KMS-11 (cell line): ENCODE data around the gene UNKL.

Experiments
- H2AFZ ChIP-seq: fragments of 200-600 bp; sonication (generic); 2 replicates; pipeline ENCODE4 v1.6.1; 2016; ENCODE audit warnings: antibody characterized with exemption, mixed run types, low read depth
- H3K27ac ChIP-seq: fragments of 200-600 bp; sonication (generic); 2 replicates; pipeline ENCODE4 v1.6.1; 2016; ENCODE audit warnings: mild to moderate bottlenecking, mixed run types
- H3K27me3 ChIP-seq: fragments of 200-600 bp; sonication (generic); 2 replicates; pipeline ENCODE4 v1.6.1; 2017; ENCODE audit warnings: mild to moderate bottlenecking, low read depth, mixed run types, moderate library complexity; ENCODE audit not compliant: insufficient read depth
- H3K36me3 ChIP-seq: fragments of 200-600 bp; sonication (generic); 2 replicates; pipeline ENCODE4 v1.6.1; 2017; ENCODE audit warnings: mild to moderate bottlenecking, mixed run types; ENCODE audit not compliant: insufficient read depth
- H3K4me1 ChIP-seq: fragments of 200-600 bp; sonication (generic); 2 replicates; pipeline ENCODE4 v1.6.1; 2016; ENCODE audit warnings: mild to moderate bottlenecking, low read depth, mixed run types; ENCODE audit not compliant: poor library complexity, severe bottlenecking
- H3K4me2 ChIP-seq: fragments of 200-600 bp; sonication (generic); 2 replicates; pipeline ENCODE4 v1.7.0; 2016; ENCODE audit warnings: mild to moderate bottlenecking, mixed run types
- H3K4me3 ChIP-seq: fragments of 200-600 bp; sonication (generic); IDR thresholded peaks from 2 replicates; pipeline ENCODE4 v1.6.1; 2017; ENCODE audit warnings: low read depth, low read length, mixed read lengths; ENCODE audit not compliant: insufficient read depth
- H3K79me2 ChIP-seq: fragments of 200-600 bp; sonication (generic); 2 replicates; pipeline ENCODE4 v1.6.1; 2016; ENCODE audit warnings: low read depth, mixed run types; ENCODE audit not compliant: insufficient read depth
- H3K9ac ChIP-seq: fragments of 200-600 bp; sonication (generic); 2 replicates; pipeline ENCODE4 v1.6.1; 2016; ENCODE audit warnings: mild to moderate bottlenecking, mixed run types
- H4K20me1 ChIP-seq: fragments of 200-600 bp; sonication (generic); 2 replicates; pipeline ENCODE4 v1.6.1; 2016; ENCODE audit warnings: mild to moderate bottlenecking, mixed run types; ENCODE audit not compliant: insufficient read depth
- TF ChIP-seq, protein P1 (sequence below): fragments of 200-600 bp; sonication (generic); conservative IDR thresholded peaks from 2 replicates; pipeline ENCODE4 v1.6.1; 2017; ENCODE audit warnings: low read depth, mild to moderate bottlenecking, antibody characterized with exemption, low read length, moderate library complexity, mixed read lengths

UNKL gene

DNA sequence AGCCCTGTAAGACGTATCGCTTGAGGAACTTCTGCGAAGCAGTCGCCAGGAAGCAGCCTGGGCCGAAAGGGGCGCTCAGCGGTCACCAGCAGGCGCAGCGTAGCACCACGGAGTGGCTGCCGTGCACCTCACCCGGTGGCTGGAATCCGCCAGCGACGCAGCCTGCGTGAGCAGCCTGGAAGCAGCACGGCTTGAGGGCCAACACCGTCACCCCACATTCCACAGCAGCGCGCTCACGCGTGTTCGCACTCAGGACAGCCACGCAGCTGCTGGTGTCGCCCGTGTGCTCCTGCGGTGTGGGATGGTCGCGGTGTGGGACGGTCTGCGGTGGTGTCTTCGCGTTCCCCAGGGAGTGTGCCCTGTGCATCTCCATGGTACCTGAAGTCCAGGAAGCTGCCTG is 95.5 kb downstream of the UNKL start:
- H3K79me2 ChIP-seq, result peaks cover 24% of the 10 kb centered on the region

DNA sequence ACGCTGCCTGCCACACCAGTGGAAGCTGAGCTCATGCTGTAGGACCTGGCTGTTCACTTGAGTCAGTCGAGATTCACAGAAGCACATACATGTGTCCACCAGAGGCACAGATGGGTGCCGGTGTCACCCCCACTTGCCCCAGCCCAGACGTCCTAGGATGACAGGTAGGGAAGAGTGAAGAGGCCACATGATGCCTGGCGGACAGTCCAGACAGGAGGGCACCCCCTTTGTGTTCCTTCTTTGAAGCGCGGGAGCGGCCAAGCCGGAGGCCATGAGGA is 96.3 kb downstream of the UNKL start:
- Histone ChIP-seq H3K79me2 (peaks cover 32% of the 10 kb centered on the region), H3K27ac (no peak overlapping the region), H3K4me1 (no peaks in the 10 kb centered on the region), H3K27me3 (no peaks in the 10 kb centered on the region), H3K4me3 (no peak overlapping the region), H3K4me2 (no peak overlapping the region), H2AFZ (no peak overlapping the region), H3K9ac (no peak overlapping the region), H3K36me3 (peaks cover 24% of the 10 kb centered on the region; the same call in 1 of the 2 replicates), H4K20me1 (peaks cover 9% of the 10 kb centered on the region; the same call in 1 of the 2 replicates)
- TF ChIP-seq, protein P1, sequence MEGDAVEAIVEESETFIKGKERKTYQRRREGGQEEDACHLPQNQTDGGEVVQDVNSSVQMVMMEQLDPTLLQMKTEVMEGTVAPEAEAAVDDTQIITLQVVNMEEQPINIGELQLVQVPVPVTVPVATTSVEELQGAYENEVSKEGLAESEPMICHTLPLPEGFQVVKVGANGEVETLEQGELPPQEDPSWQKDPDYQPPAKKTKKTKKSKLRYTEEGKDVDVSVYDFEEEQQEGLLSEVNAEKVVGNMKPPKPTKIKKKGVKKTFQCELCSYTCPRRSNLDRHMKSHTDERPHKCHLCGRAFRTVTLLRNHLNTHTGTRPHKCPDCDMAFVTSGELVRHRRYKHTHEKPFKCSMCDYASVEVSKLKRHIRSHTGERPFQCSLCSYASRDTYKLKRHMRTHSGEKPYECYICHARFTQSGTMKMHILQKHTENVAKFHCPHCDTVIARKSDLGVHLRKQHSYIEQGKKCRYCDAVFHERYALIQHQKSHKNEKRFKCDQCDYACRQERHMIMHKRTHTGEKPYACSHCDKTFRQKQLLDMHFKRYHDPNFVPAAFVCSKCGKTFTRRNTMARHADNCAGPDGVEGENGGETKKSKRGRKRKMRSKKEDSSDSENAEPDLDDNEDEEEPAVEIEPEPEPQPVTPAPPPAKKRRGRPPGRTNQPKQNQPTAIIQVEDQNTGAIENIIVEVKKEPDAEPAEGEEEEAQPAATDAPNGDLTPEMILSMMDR, result no peak

More for the DNA sequence above, 95.5 kb downstream of the UNKL start:
- Histone ChIP-seq H3K4me1 (no peaks in the 10 kb centered on the region), H3K4me2 (no peak overlapping the region), H4K20me1 (peaks cover 4% of the 10 kb centered on the region; the same call in 1 of the 2 replicates), H3K36me3 (peaks cover 24% of the 10 kb centered on the region; the same call in 1 of the 2 replicates), H3K4me3 (no peak overlapping the region), H3K27ac (no peak overlapping the region), H2AFZ (no peak overlapping the region), H3K27me3 (no peaks in the 10 kb centered on the region), H3K9ac (no peak overlapping the region)
- TF ChIP-seq, protein P1, result no peak

DNA sequence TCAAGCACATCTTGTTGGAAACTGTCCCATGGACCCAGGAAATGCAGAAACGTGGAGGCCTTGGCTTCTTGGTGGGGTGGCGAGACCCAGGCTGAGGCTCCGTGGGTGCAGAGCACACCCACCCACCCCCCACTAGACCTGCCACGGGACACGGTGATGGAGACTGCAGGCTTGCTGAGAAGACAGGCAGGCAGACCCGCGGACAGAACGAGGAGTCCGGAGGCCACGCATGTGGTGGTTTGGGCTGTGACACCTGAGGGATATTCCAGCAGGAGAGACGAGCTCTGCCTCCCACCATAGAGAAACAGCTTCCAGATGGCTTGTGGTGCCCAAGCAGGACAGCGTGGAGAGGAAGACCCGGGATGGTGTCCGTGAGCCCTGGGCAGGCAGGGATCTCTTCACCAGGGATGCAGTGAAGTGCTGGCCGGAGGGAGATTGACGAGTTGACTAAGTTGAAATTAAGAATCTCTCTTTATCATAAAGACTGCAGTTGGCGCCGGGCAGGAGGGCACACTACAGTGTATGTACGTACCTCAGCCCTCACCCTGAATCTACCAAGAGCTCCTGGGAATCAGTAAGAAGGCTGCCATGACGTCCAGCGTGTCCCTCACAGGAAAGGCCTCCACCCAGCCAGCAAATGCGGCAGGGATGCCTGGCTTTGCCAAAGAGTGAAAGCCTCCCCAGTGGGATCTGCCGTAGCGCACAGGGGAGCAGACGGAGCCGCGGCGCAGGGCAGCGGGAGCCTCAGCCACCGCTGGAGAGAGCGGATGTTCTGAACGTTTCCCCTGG is 96.8 kb downstream of the UNKL start:
- Histone ChIP-seq H3K4me1 (no peaks in the 10 kb centered on the region), H3K79me2 (peaks cover 37% of the 10 kb centered on the region), H4K20me1 (peaks cover 15% of the 10 kb centered on the region; the same call in 1 of the 2 replicates), H3K27me3 (no peaks in the 10 kb centered on the region), H3K27ac (no peak overlapping the region), H3K4me2 (no peak overlapping the region), H3K4me3 (no peak overlapping the region), H3K36me3 (peaks cover 28% of the 10 kb centered on the region; the same call in 1 of the 2 replicates), H2AFZ (no peak overlapping the region), H3K9ac (no peak overlapping the region)
- TF ChIP-seq, protein P1, result no peak

DNA sequence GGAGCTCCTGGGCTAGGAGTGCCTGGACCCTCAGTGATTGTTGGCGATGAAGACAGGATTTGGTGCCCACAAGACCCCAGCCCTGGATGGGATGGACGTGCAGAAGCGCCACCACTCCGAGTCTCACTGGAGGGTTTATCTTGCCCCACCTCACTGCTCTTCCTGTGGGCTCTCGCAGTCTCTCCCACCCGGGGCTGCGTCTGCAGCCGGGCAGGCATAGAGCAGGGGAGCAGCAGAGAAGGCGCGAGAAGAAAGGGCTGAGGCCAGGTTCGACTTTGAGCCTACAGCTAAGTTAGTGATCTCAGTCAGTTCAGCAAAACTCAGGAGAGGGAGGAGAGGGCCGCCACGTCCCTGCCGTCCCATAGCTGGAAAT is 98.5 kb downstream of the UNKL start:
- TF ChIP-seq, protein P1, result no peak
- Histone ChIP-seq H3K4me1 (peaks cover 9% of the 10 kb centered on the region), H3K4me2 (no peak overlapping the region), H2AFZ (no peak overlapping the region), H3K9ac (no peak overlapping the region), H4K20me1 (peaks cover 30% of the 10 kb centered on the region), H3K27ac (no peak overlapping the region), H3K79me2 (peaks cover 54% of the 10 kb centered on the region), H3K27me3 (no peaks in the 10 kb centered on the region), H3K4me3 (no peak overlapping the region), H3K36me3 (peaks cover 29% of the 10 kb centered on the region; the same call in 1 of the 2 replicates)
